Mammary epithelial cell (primary cell): ENCODE results near the gene TRPM8.

Source experiments
- EZH2 ChIP-seq: IDR thresholded peaks from 2 replicates; pipeline ENCODE4 v1.6.1; 2012; ENCODE audit warnings: low read length, inconsistent platforms, borderline replicate concordance
- TF ChIP-seq, protein P1 (sequence below), 2 donors: IDR thresholded peaks in 1 of 2; conservative IDR thresholded peaks in 1 of 2; 2 replicates each; pipeline ENCODE4 v1.5.1; 2011 to 2012; ENCODE audit warnings: inconsistent platforms in 2 of 2, low read length in 2 of 2, mild to moderate bottlenecking in 2 of 2, control low read depth in 1 of 2, low read depth in 1 of 2; ENCODE audit not compliant: insufficient read depth in 1 of 2; ENCODE audit errors: extremely low read depth in 1 of 2

- TF ChIP-seq, protein P1, sequence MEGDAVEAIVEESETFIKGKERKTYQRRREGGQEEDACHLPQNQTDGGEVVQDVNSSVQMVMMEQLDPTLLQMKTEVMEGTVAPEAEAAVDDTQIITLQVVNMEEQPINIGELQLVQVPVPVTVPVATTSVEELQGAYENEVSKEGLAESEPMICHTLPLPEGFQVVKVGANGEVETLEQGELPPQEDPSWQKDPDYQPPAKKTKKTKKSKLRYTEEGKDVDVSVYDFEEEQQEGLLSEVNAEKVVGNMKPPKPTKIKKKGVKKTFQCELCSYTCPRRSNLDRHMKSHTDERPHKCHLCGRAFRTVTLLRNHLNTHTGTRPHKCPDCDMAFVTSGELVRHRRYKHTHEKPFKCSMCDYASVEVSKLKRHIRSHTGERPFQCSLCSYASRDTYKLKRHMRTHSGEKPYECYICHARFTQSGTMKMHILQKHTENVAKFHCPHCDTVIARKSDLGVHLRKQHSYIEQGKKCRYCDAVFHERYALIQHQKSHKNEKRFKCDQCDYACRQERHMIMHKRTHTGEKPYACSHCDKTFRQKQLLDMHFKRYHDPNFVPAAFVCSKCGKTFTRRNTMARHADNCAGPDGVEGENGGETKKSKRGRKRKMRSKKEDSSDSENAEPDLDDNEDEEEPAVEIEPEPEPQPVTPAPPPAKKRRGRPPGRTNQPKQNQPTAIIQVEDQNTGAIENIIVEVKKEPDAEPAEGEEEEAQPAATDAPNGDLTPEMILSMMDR (conservative IDR thresholded peaks at IDR 0.05 in 1 of 2, IDR thresholded peaks at IDR 0.05 in 1 of 2; ENCODE audit: extremely low read depth in 1 of 2, insufficient read depth in 1 of 2, low read depth in 1 of 2, low read length in 2 of 2), result no peak
- no peak for TF ChIP-seq EZH2
Observed at GRCh38 chr2:233917116-233917515, at the start of gene TRPM8.
